Transverse colon (tissue), 4 donors: ENCODE results near the gene LRP5. TPM values are rescaled to one million over a fixed set of nuclear protein-coding genes. Genes with fewer than 3 reads are reported as not detected.
A peak's percentile ranks its signal among the peaks of the same experiment; 100 is the strongest.

Experiments
- DNase-seq: peaks from one replicate; pipeline ENCODE4 v3.0.0-alpha.2; 2019
- H3K27ac ChIP-seq, 4 donors: fragments of 200-600 bp; sonication (generic); 2 replicates each; pipeline ENCODE4 v1.5.1; 2016 to 2018; ENCODE audit warnings: inconsistent platforms in 4 of 4
- H3K27me3 ChIP-seq: fragments of 200-600 bp; sonication (generic); 2 replicates; pipeline ENCODE4 v1.5.1; 2017; ENCODE audit warnings: inconsistent platforms
- H3K36me3 ChIP-seq, 4 donors: fragments of 200-600 bp; sonication (generic); 2 replicates each; pipeline ENCODE4 v1.5.1; 2017 to 2019; ENCODE audit warnings: inconsistent platforms in 4 of 4
- H3K4me1 ChIP-seq, 4 donors: fragments of 200-600 bp; sonication (generic); 2 replicates each; pipeline ENCODE4 v1.5.1; 2017 to 2020; ENCODE audit warnings: inconsistent platforms in 4 of 4
- H3K4me3 ChIP-seq, 4 donors: fragments of 200-600 bp; sonication (generic); 1 replicate in 1 of 4; 2 replicates in 3 of 4; pipeline versions ENCODE4 v1.5.1 to v1.6.1; 2017 to 2019; ENCODE audit warnings: inconsistent platforms in 4 of 4
- H3K9me3 ChIP-seq, 2 donors: fragments of 200-600 bp; sonication (generic); 2 replicates each; pipeline ENCODE4 v1.5.1; 2017 to 2019; ENCODE audit warnings: inconsistent platforms in 2 of 2
- EP300 ChIP-seq: sonication (generic); formaldehyde crosslinking; IDR thresholded peaks from one replicate; pipeline ENCODE4 v1.6.1; 2017; ENCODE audit warnings: antibody characterized with exemption, low read depth
- POLR2A ChIP-seq: fragments of 450-650 bp; IDR thresholded peaks from one replicate; pipeline ENCODE4 v1.6.1; 2016; ENCODE audit warnings: antibody characterized with exemption, mild to moderate bottlenecking, moderate library complexity
- POLR2AphosphoS5 ChIP-seq, 3 donors: sonication (generic); formaldehyde crosslinking; IDR thresholded peaks; one replicate each; pipeline ENCODE4 v1.6.1; 2016; ENCODE audit warnings: antibody characterized with exemption in 3 of 3
- WGBS, 2 donors: methylation state at CpG; one replicate each; pipeline ENCODE4 v1.1.5; 2018; ENCODE audit warnings: low coverage in 1 of 2; 5-methylcytosine and 5-hydroxymethylcytosine counted together
- in situ Hi-C, 4 donors: fragments of 200-750 bp; cut with MboI; loops; one replicate each; pipeline versions ENCODE4 v1.15.0 to v1.15.1; 2017; ENCODE audit warnings: low sequenced_read_pairs in 3 of 4, low pct_ligation_motif_present in 1 of 4, low pct_unique_long_range_greater_than_20kb in 1 of 4
- intact Hi-C: fragments of 100-400 bp; cut with DNase I; formaldehyde crosslinking; loops from one replicate; pipeline ENCODE4 v1.15.1; 2023; ENCODE audit warnings: low total_unique reads
- total RNA-seq, 4 donors: library from RNA; depleted of rRNA; stranded (reverse); fragments of >200 nt; gene quantifications; one replicate each; pipeline ENCODE4 v1.1.0, GENCODE V29; 2016
- TF ChIP-seq, protein P1 (sequence below), 5 experiments: fragments of 200-600 bp in 3 of 5; fragments of 450-650 bp in 2 of 5; sonication (generic) in 3 of 5; IDR thresholded peaks; 1 replicate in 2 of 5; 2 replicates in 3 of 5; pipeline ENCODE4 v1.5.1; 2016 to 2017; ENCODE audit warnings: antibody characterized with exemption in 5 of 5, inconsistent platforms in 3 of 5, mild to moderate bottlenecking in 2 of 5, moderate library complexity in 1 of 5

Gene LRP5
- total RNA-seq, 4 donors from 2014 or later, result 72.6 to 138 (median 82.3) TPM

DNA sequence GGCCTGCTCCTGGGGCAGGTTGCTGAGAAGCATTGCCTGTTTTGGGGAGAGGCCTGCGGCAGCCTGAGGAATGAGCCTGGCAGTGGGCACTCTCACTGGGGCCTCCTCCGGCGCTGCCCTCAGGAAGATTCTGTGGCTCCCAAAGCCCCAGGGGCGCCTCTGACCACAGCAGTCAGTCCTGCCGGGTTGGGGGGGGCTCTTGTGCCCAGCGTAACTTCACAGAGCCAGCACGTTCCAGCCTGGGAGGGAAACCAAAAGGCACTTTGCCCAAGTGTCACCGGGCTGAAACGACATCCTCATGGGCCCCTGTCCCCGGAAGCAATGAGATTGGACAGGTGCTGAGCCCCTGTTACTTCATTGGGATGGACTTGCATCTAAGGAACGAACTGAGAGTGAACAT, 4.3 kb upstream of the LRP5 start:
- intact Hi-C loops (no loop called here), in situ Hi-C loops (loop anchor here in 1 of 4 donors (10.0 kb wide), 1 partner anchor 77 kb away; no protein-coding TSS in a partner anchor)
- H3K4me1 ChIP-seq, result peaks cover 0 to 8% (median 8%) of the 10 kb centered on the region in 4 donors
- H3K4me3 ChIP-seq, result no peak overlapping the region
- H3K36me3 ChIP-seq, result no peaks in the 10 kb centered on the region
- no peak for DNase-seq
- H3K27me3 ChIP-seq, result no peaks in the 10 kb centered on the region
- no peak for TF ChIP-seq POLR2AphosphoS5 (IDR thresholded peaks at IDR 0.05)
- TF ChIP-seq, protein P1, sequence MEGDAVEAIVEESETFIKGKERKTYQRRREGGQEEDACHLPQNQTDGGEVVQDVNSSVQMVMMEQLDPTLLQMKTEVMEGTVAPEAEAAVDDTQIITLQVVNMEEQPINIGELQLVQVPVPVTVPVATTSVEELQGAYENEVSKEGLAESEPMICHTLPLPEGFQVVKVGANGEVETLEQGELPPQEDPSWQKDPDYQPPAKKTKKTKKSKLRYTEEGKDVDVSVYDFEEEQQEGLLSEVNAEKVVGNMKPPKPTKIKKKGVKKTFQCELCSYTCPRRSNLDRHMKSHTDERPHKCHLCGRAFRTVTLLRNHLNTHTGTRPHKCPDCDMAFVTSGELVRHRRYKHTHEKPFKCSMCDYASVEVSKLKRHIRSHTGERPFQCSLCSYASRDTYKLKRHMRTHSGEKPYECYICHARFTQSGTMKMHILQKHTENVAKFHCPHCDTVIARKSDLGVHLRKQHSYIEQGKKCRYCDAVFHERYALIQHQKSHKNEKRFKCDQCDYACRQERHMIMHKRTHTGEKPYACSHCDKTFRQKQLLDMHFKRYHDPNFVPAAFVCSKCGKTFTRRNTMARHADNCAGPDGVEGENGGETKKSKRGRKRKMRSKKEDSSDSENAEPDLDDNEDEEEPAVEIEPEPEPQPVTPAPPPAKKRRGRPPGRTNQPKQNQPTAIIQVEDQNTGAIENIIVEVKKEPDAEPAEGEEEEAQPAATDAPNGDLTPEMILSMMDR (IDR thresholded peaks at IDR 0.05), result no peak
- TF ChIP-seq EP300, result no peak
- TF ChIP-seq POLR2A, result no peak
- 84% methylated on average over 9 of the region's 11 CpGs; no CpG with 5 or more reads in 1 of the 2 donors for WGBS, 2 donors
- no peak overlapping the region for H3K27ac ChIP-seq
- H3K9me3 ChIP-seq, result no peaks in the 10 kb centered on the region

DNA sequence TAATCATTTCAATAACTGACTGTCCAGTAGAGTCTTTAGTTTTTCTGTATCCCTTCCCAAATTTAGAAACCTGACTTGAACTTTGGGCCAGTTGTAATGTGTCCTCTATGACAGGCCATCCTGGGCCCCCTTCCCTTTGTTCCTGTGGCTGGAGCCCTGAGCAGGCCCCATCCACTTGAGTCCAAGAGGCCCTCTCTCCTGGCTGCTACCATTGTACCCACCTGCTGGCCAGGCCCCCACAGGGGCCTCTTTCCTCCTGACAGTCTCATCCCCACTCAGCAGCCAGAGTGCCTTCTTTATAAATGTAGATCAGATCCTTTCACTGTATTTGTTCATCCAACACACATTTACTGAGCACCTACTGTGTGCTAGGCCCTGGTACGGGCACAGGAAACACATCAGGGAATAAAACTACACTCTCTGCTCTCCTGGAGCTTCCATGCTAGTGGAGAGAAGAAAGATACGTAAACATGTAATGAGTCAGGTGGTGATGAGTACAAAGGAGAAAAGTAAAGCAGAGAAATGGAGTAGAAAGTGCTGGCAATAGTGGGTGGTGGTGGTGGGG, 2.7 kb upstream of the LRP5 start:
- DNase-seq, result no peak
- intact Hi-C loops (loop anchor here (5.0 kb wide), 1 partner anchor 73 kb away; no protein-coding TSS in a partner anchor), in situ Hi-C loops (loop anchor here in 1 of 4 donors (10.0 kb wide), 1 partner anchor 75 kb away; no protein-coding TSS in a partner anchor)
- TF ChIP-seq EP300 (no peak), POLR2AphosphoS5 (IDR thresholded peaks at IDR 0.05) (no peak), POLR2A (no peak)
- TF ChIP-seq, protein P1 (IDR thresholded peaks at IDR 0.05), result no peak
- 90 to 100% methylated on average over 1 to 2 of the region's 2 CpGs for WGBS, 2 donors
- peaks cover 2 to 14% (median 13%) of the 10 kb centered on the region in 4 donors for H3K4me1 ChIP-seq
- no peak overlapping the region for H3K4me3 ChIP-seq
- no peak overlapping the region for H3K27ac ChIP-seq
- H3K27me3 ChIP-seq, result no peaks in the 10 kb centered on the region
- H3K9me3 ChIP-seq, result no peaks in the 10 kb centered on the region
- H3K36me3 ChIP-seq, result no peaks in the 10 kb centered on the region

DNA sequence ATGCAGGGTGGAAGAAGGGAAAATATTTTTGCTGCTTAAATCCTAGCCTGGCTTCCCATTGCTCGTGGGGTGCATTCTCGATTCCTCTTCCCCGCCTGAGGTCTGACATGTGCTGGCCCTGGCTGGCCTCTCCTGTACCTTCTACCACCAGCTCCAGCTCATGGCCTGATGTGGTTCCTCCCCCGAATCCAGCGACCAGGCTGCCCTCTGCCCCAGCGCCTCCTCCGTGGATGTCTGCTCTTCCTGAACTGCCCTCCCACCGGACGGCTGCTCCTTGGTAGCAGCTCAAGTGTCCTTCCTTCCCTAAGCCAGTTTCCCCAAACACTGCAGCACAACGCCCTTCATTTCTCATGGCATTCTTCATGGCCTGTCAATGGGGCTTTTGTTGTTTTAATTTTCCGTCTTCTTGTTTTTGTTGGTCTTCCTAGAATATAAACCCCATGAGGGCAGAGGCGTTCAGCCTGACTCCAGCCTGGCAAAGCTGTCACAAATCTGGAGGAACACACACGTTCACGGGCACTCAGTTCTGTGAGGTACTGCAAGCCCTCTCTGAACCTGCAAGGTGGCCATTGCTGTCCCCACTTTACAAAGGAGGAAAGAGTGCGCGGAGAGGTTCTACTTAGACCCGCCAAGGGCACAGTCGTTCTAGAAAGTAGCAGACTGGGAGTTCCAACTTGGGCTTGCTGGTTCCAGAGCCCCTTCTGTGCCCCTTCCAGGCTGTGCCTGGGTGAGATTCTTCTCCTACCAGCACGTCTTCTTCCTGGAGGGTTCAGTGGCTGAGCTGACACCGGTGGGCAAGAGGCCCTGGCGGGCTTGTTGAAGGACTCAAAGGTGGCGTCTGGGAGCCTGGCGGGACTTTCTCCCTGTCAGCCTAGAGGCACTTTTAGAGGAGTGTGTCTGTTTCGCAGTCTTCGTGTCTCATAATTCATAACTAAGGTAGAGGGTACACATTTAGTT, 953 bp upstream of the LRP5 start:
- in situ Hi-C loops, result no loop called here
- 80 to 85% methylated on average over 7 to 25 of the region's 25 CpGs for WGBS, 2 donors
- H3K27me3 ChIP-seq, result no peaks in the 10 kb centered on the region
- no peak for DNase-seq
- H3K27ac ChIP-seq, result peak overlapping the region; percentile 74 to 89 (median 78)
- H3K9me3 ChIP-seq, result no peaks in the 10 kb centered on the region
- TF ChIP-seq EP300 (no peak), POLR2A (no peak), POLR2AphosphoS5 (IDR thresholded peaks at IDR 0.05) (no peak)
- TF ChIP-seq, protein P1 (IDR thresholded peaks at IDR 0.05), result no peak
- peaks cover 11 to 31% (median 30%) of the 10 kb centered on the region in 4 donors for H3K4me1 ChIP-seq
- no peaks in the 10 kb centered on the region for H3K36me3 ChIP-seq
- intact Hi-C loops, result loop anchor here (5.0 kb wide), 1 partner anchor 71 kb away; no protein-coding TSS in a partner anchor
- H3K4me3 ChIP-seq, result peak overlapping the region in 1 of 4 donors; percentile 89
